Measurements from ENCODE around the gene UBE3C.

The UBE3C gene

DNA sequence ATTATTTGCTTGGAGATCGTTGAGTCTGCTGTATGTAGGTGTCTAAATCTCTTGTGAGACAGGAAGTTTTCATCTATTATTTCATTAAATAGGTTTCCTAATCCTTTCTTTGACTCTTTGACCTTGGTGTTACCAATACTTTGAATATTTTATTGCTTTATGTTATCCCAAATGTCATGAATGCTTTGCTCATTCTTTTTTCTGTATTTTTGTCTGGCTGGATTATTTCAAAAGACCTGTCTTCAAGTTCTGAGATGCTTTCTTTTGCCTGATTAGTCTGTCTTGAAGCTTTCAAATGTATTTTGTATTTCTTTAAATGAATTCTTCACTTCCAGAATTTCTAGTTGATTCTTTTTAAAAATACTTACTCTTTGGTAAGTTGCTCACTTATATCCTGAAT, 27.3 kb downstream of the UBE3C start:
- Histone ChIP-seq H3K4me1 (ENCODE audit: insufficient read depth, low read length, severe bottlenecking) (no peaks in the 10 kb centered on the region), H3K9me3 (ENCODE audit: low read length) (0 out of 2 replicates have a peak, but pooled peaks cover 5% of the 10 kb centered on the region), H3K4me2 (ENCODE audit: low read length) (no peak overlapping the region), H2AFZ (ENCODE audit: low read length) (no peak overlapping the region), H3K79me2 (ENCODE audit: insufficient read depth, low read length) (peaks cover 37% of the 10 kb centered on the region), H3K9ac (ENCODE audit: low read length) (no peak overlapping the region), H3K4me3 (ENCODE audit: low read depth, low read length, poor library complexity, severe bottlenecking) (no peak overlapping the region), H3F3A (ENCODE audit: insufficient read depth, low read length) (no peaks in the 10 kb centered on the region), H3K27ac (ENCODE audit: low read depth, low read length, poor library complexity, severe bottlenecking) (no peak overlapping the region), H3K36me3 (ENCODE audit: insufficient read depth, low read length) (peaks cover 92% of the 10 kb centered on the region), H4K20me1 (ENCODE audit: insufficient read depth, low read length) (no peaks in the 10 kb centered on the region), H3K27me3 (ENCODE audit: insufficient read depth, low read length) (no peaks in the 10 kb centered on the region), H3K9me2 (ENCODE audit: low read depth, low read length) (no peaks in the 10 kb centered on the region)
- TF ChIP-seq EZH2 (IDR thresholded peaks at IDR 0.05; ENCODE audit: borderline replicate concordance, low read length) = no peak
- TF ChIP-seq, protein P1, sequence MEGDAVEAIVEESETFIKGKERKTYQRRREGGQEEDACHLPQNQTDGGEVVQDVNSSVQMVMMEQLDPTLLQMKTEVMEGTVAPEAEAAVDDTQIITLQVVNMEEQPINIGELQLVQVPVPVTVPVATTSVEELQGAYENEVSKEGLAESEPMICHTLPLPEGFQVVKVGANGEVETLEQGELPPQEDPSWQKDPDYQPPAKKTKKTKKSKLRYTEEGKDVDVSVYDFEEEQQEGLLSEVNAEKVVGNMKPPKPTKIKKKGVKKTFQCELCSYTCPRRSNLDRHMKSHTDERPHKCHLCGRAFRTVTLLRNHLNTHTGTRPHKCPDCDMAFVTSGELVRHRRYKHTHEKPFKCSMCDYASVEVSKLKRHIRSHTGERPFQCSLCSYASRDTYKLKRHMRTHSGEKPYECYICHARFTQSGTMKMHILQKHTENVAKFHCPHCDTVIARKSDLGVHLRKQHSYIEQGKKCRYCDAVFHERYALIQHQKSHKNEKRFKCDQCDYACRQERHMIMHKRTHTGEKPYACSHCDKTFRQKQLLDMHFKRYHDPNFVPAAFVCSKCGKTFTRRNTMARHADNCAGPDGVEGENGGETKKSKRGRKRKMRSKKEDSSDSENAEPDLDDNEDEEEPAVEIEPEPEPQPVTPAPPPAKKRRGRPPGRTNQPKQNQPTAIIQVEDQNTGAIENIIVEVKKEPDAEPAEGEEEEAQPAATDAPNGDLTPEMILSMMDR (IDR thresholded peaks at IDR 0.05; ENCODE audit: low read length) = no peak

DNA sequence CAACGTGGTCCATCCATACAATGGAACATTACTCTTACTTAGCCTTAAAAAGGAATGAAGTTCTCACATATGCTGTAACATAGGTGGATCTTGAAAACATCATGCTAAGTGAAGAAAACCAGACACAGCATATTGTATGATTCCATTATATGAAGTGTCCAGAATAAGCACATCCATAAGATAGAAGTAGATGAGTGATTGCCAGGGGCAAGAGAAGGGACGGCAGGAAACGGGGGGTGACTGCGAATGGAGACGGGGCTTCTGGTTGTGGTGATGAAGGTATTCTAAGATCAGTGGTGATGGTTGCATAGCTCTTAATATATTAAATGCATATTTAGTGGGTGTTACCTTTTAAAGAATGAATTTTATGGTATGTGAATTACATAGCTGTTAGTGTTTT, 29.8 kb downstream of the UBE3C start:
- H3K9me2 ChIP-seq (ENCODE audit: low read depth, low read length) = no peaks in the 10 kb centered on the region
- H3K9me3 ChIP-seq (ENCODE audit: low read length) = 0 out of 2 replicates have a peak, but pooled peaks cover 5% of the 10 kb centered on the region
- H3K27me3 ChIP-seq (ENCODE audit: insufficient read depth, low read length) = no peaks in the 10 kb centered on the region
- H3K4me1 ChIP-seq (ENCODE audit: insufficient read depth, low read length, severe bottlenecking) = no peaks in the 10 kb centered on the region
- no peak overlapping the region for H3K4me3 ChIP-seq (ENCODE audit: low read depth, low read length, poor library complexity, severe bottlenecking)
- H4K20me1 ChIP-seq (ENCODE audit: insufficient read depth, low read length) = no peaks in the 10 kb centered on the region
- no peak overlapping the region for H3K4me2 ChIP-seq (ENCODE audit: low read length)
- H3K27ac ChIP-seq (ENCODE audit: low read depth, low read length, poor library complexity, severe bottlenecking) = no peak overlapping the region
- H3F3A ChIP-seq (ENCODE audit: insufficient read depth, low read length) = no peaks in the 10 kb centered on the region
- H3K9ac ChIP-seq (ENCODE audit: low read length) = no peak overlapping the region
- TF ChIP-seq, protein P1 (IDR thresholded peaks at IDR 0.05; ENCODE audit: low read length) = no peak
- no peak for TF ChIP-seq EZH2 (IDR thresholded peaks at IDR 0.05; ENCODE audit: borderline replicate concordance, low read length)
- peaks cover 97% of the 10 kb centered on the region for H3K36me3 ChIP-seq (ENCODE audit: insufficient read depth, low read length)
- peaks cover 14% of the 10 kb centered on the region; the same call in 1 of the 2 replicates for H3K79me2 ChIP-seq (ENCODE audit: insufficient read depth, low read length)
- no peak overlapping the region for H2AFZ ChIP-seq (ENCODE audit: low read length)

DNA sequence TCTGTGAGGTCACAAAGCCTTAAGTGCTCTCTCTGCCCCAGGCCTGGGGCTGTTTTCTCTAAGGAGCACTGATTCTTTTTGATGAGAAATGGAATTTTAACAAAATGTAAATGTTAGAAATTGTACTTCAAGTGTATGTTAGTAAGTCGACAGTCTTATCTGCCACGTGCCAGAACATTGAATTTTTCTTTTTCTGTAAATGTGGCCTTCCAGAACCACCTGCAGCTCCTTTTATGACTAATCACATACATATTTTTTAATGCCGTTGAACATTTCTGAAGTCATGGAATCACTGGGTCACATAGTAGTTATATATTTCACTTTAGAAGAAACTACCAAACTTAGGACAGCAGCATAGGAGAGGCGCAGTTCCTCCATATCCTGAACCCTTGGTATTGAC, 38.0 kb downstream of the UBE3C start:
- Histone ChIP-seq H3K36me3 (ENCODE audit: insufficient read depth, low read length) (peaks cover 96% of the 10 kb centered on the region), H2AFZ (ENCODE audit: low read length) (no peak overlapping the region), H3K27ac (ENCODE audit: low read depth, low read length, poor library complexity, severe bottlenecking) (no peak overlapping the region), H3F3A (ENCODE audit: insufficient read depth, low read length) (no peaks in the 10 kb centered on the region), H3K4me2 (ENCODE audit: low read length) (no peak overlapping the region), H3K9ac (ENCODE audit: low read length) (no peak overlapping the region), H3K9me3 (ENCODE audit: low read length) (no peaks in the 10 kb centered on the region), H3K4me3 (ENCODE audit: low read depth, low read length, poor library complexity, severe bottlenecking) (no peak overlapping the region), H3K27me3 (ENCODE audit: insufficient read depth, low read length) (no peaks in the 10 kb centered on the region), H3K4me1 (ENCODE audit: insufficient read depth, low read length, severe bottlenecking) (no peaks in the 10 kb centered on the region), H3K79me2 (ENCODE audit: insufficient read depth, low read length) (no peaks in the 10 kb centered on the region), H4K20me1 (ENCODE audit: insufficient read depth, low read length) (no peaks in the 10 kb centered on the region), H3K9me2 (ENCODE audit: low read depth, low read length) (no peaks in the 10 kb centered on the region)
- TF ChIP-seq, protein P1 (IDR thresholded peaks at IDR 0.05; ENCODE audit: low read length) = no peak
- no peak for TF ChIP-seq EZH2 (IDR thresholded peaks at IDR 0.05; ENCODE audit: borderline replicate concordance, low read length)

Measured in OCI-LY1 (cell line).